A549 treated with DMSO at 1 μM for 4 hours (cell line): Measurements from ENCODE around the gene DGKA. TPM values are rescaled to one million over a fixed set of nuclear protein-coding genes. Genes with fewer than 3 reads are reported as not detected.

Experiments used
- total RNA-seq: library from RNA; stranded (reverse); fragments of 200-300 nt; extraction: Qiagen RNA extraction; gene quantifications from 5 replicates; pipeline ENCODE4 v1.2.3, GENCODE V29; 2022; ENCODE audit warnings: low read depth

DGKA gene
- 13.7 to 22.6 TPM (median 17.9 TPM) in 5 replicates for total RNA-seq

GRCh38 chr12:55930771-55931316 lies at the start of gene DGKA:
TSS of gene DGKA (plus strand) at chr12:55931162. CDS start at chr12:55936504, 5,342 bp downstream.

GRCh38 chr12:55927588-55928502 lies 3.1 kb upstream of the DGKA start, which contains the start of gene PYM1:
TSS of gene PYM1 (minus strand) at chr12:55927894. CDS start at chr12:55927761, 133 bp downstream.

GRCh38 chr12:55965941-55966407 lies 35.0 kb downstream of the DGKA start, which contains the start of gene PMEL:
TSS of gene PMEL (minus strand) at chr12:55966042. CDS start at chr12:55966011, 31 bp downstream.

GRCh38 chr12:55966408-55967281 lies 35.7 kb downstream of the DGKA start, which contains the start of gene CDK2:
TSS of gene CDK2 (plus strand) at chr12:55966830. CDS start at chr12:55967009, 179 bp downstream.

GRCh38 chr12:55973599-55974307 lies 42.8 kb downstream of the DGKA start, which contains the start of gene RAB5B:
TSS of gene RAB5B (plus strand) at chr12:55974078. CDS start at chr12:55986961, 12,883 bp downstream.

GRCh38 chr12:55996715-55997534 lies 66.0 kb downstream of the DGKA start, which contains the start of gene SUOX:
TSS of gene SUOX (plus strand) at chr12:55997276. CDS start at chr12:56002222, 4,946 bp downstream.

Other genes starting within 250 kb of the DGKA start
- gene ITGA7, start 223.3 kb upstream of the DGKA start, total RNA-seq: 1.1 to 1.4 TPM (median 1.2 TPM) in 5 replicates
- 129 to 138 TPM (median 136 TPM) in 5 replicates for gene BLOC1S1, start 215.1 kb upstream of the DGKA start, total RNA-seq
- gene RDH5, start 210.8 kb upstream of the DGKA start, total RNA-seq: 2.3 to 3.2 TPM (median 2.5 TPM) in 5 replicates
- 649 to 733 TPM (median 670 TPM) in 5 replicates for gene CD63, start 202.2 kb upstream of the DGKA start, total RNA-seq
- 3.9 to 5.7 TPM (median 4.5 TPM) in 5 replicates for gene GDF11, start 188.0 kb upstream of the DGKA start, total RNA-seq
- gene SARNP, start 113.4 kb upstream of the DGKA start, total RNA-seq: 85.0 to 131 TPM (median 93.2 TPM) in 5 replicates
- 78.2 to 99.4 TPM (median 92.8 TPM) in 5 replicates for gene ORMDL2, start 113.1 kb upstream of the DGKA start, total RNA-seq
- gene DNAJC14, start 101.6 kb upstream of the DGKA start, total RNA-seq: 20.9 to 26.5 TPM (median 24.3 TPM) in 5 replicates
- gene MMP19, start 88.2 kb upstream of the DGKA start, total RNA-seq: 0.06 to 0.24 TPM (median 0.13 TPM) in 5 replicates
- gene PYM1, start 3.3 kb upstream of the DGKA start, total RNA-seq: 34.7 to 42.9 TPM (median 36.3 TPM) in 5 replicates
- gene PMEL, start 34.9 kb downstream of the DGKA start, total RNA-seq: 0.62 to 1.9 TPM (median 1.0 TPM) in 5 replicates
- gene CDK2, start 35.7 kb downstream of the DGKA start, total RNA-seq: 53.4 to 60.4 TPM (median 57.2 TPM) in 5 replicates
- gene RAB5B, start 42.9 kb downstream of the DGKA start, total RNA-seq: 27.6 to 39.2 TPM (median 37.6 TPM) in 5 replicates
- 7.8 to 10.5 TPM (median 9.3 TPM) in 5 replicates for gene SUOX, start 66.1 kb downstream of the DGKA start, total RNA-seq
- gene IKZF4, start 89.9 kb downstream of the DGKA start, total RNA-seq: 2.5 to 3.0 TPM (median 2.8 TPM) in 5 replicates
- gene RPS26, start 110.8 kb downstream of the DGKA start, total RNA-seq: 597 to 774 TPM (median 733 TPM) in 5 replicates
- 1.2 to 1.8 TPM (median 1.3 TPM) in 5 replicates for gene ERBB3, start 149.0 kb downstream of the DGKA start, total RNA-seq
- 305 to 343 TPM (median 320 TPM) in 5 replicates for gene PA2G4, start 173.4 kb downstream of the DGKA start, total RNA-seq
- 5,029 to 5,699 TPM (median 5,618 TPM) in 5 replicates for gene RPL41, start 185.5 kb downstream of the DGKA start, total RNA-seq
- gene ZC3H10, start 187.1 kb downstream of the DGKA start, total RNA-seq: 2.4 to 3.5 TPM (median 2.9 TPM) in 5 replicates
- gene ESYT1, start 197.1 kb downstream of the DGKA start, total RNA-seq: 66.7 to 76.5 TPM (median 73.7 TPM) in 5 replicates
- gene MYL6B, start 221.4 kb downstream of the DGKA start, total RNA-seq: 75.2 to 83.1 TPM (median 78.1 TPM) in 5 replicates
- gene MYL6, start 227.2 kb downstream of the DGKA start, total RNA-seq: 1,968 to 3,082 TPM (median 2,070 TPM) in 5 replicates